Smooth muscle cell of the brain vasculature (primary cell): ENCODE results near the gene MYEOV.

Experiments used
- DNase-seq: peaks from one replicate; pipeline ENCODE4 v3.0.0-alpha.2; 2012; ENCODE audit warnings: low read depth, low spot score

The MYEOV gene

DNA sequence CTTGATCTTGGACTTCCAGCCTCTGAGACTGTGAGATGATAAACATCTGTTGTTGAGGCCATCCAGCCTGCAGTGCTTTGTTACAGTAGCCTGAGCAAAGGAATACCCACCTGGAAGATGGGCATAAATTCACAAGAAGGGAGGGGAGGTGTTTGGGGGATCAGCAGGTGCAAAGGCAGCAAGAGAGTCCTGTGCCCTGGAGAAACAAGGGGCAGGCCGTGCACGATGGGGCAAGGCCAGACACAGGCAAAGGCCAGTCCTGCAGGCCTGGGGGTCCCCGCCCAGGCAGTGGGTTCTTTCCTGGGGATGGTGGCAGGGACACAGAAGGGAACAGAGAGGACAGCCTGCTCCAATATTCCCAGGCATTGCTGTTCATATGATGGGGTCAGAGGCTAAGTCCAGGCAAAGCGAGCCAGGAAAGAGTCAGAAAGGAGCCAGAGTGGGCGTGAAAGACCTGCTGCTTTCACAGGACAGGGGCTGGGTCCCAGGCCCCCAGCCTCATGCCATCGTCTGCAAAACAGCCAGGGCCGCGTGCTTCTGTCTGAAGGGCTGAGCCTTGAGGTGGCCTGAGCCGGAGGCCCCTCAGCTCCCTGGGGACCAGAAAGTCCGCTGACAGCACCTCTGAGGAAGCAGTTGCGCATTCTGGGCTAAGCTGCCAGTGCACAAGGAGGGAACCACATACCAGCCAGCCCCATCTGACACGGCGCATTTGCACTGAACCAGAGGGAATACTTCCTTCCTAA, 48.8 kb downstream of the MYEOV start:
- no peak for DNase-seq

DNA sequence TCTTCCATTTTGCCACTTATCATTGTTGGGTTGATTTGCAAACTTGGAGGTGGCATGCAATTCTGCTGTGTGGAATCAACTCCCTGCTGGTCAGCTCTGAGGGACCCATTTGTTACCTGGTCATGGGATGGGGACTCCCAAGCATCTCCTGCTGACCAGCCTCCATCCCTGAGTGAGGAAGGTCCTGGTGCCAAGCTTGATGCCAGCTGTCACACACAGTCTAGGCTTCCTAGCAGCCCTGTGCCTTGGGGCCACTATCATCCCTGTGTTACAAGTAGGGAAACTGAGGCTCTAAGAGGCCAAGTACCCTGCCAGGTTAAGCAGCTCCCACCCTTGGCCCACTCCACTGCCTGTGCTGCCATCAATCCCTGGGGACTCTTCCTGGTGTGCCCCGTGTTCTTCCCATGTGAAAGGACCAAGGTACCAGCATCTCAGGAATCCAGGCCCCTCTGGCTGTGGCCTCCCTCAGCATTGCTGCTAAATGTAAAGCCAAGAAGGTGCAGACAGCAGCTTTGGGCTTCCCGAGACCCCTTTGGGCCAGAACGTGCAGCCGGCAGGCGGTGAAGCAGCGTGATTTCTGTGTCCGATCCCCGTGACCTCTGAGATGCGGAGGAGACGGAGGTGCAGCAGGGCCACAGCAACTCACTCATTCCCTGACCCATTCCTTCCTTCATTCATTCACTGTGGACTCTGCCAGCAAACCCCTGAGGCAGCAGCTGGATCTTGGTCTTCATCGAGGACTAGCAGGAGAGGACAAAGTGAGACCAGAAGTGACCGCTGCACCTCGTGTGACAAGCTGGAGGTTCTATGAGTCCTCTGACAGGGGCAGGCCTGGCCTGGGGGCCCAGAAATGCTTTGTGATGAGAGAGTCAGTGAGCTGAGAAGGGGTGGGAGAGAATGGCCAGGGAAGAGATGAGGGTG, 49.7 kb downstream of the MYEOV start:
- DNase-seq = no peak

DNA sequence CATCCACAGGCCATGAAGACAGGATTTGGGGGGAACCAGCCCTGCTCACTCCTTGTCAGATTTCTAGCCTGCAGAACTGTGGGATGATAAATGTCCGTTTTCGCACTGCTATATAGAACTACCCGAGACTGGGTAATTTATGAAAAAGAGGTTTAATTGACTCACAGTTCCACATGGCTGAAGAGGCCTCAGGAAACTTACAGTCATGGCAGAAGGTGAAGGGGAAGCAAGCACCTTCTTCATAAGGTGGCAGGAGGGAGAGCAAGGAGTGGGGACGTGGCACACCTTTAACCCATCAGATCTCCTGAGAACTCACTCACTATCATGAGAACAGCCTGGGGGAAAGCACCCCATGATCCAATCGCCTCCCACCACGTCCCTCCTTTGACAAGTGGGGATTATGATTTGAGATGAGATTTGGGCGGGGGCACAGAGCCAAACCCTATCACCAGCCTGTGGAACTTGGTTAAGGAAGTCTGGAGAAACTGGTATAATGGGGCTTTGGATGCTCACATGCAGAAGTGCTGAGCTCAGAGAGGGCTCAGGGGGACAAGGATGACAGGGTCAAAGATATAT, 50.7 kb downstream of the MYEOV start:
- no peak for DNase-seq
